Neural progenitor cell (in vitro differentiated cells): ENCODE measurements around the gene RNF183. TPM values are rescaled to one million over a fixed set of nuclear protein-coding genes. Genes with fewer than 3 reads are reported as not detected.

Experiments used
- DNase-seq: peaks from one replicate; pipeline ENCODE4 v3.0.0-alpha.2; 2016; ENCODE audit warnings: low spot score
- H2AFZ ChIP-seq: fragments of 200-600 bp; sonication (generic); replicated peaks from 2 replicates; pipeline ENCODE4 v1.6.1; 2016; ENCODE audit warnings: antibody characterized with exemption
- H3F3A ChIP-seq: fragments of 200-600 bp; sonication (generic); 2 replicates; pipeline ENCODE4 v1.6.1; 2016; ENCODE audit warnings: antibody characterized with exemption, low read depth
- H3K27ac ChIP-seq: fragments of 200-600 bp; sonication (generic); 2 replicates; pipeline ENCODE4 v1.5.1; 2016; ENCODE audit warnings: mild to moderate bottlenecking
- H3K27me3 ChIP-seq: fragments of 200-600 bp; sonication (generic); 2 replicates; pipeline ENCODE4 v1.6.1; 2016; ENCODE audit warnings: mild to moderate bottlenecking, moderate library complexity
- H3K36me3 ChIP-seq: fragments of 200-600 bp; sonication (generic); 2 replicates; pipeline ENCODE4 v1.5.1; 2016
- H3K4me1 ChIP-seq: fragments of 200-600 bp; sonication (generic); 2 replicates; pipeline ENCODE4 v1.6.1; 2016; ENCODE audit warnings: mixed run types
- H3K4me2 ChIP-seq: fragments of 200-600 bp; sonication (generic); 2 replicates; pipeline ENCODE4 v1.6.1; 2016
- H3K4me3 ChIP-seq: fragments of 200-600 bp; sonication (generic); 2 replicates; pipeline ENCODE4 v1.5.1; 2016
- H3K79me2 ChIP-seq: fragments of 200-600 bp; sonication (generic); 2 replicates; pipeline ENCODE4 v1.6.1; 2016; ENCODE audit warnings: low read depth
- H3K9ac ChIP-seq: fragments of 200-600 bp; sonication (generic); 2 replicates; pipeline ENCODE4 v1.6.1; 2016
- H3K9me3 ChIP-seq: fragments of 200-600 bp; sonication (generic); 2 replicates; pipeline ENCODE4 v1.5.1; 2016; ENCODE audit warnings: low read depth
- H4K20me1 ChIP-seq: fragments of 200-600 bp; sonication (generic); 2 replicates; pipeline ENCODE4 v1.6.1; 2016; ENCODE audit warnings: low read depth
- H3K27ac Mint-ChIP-seq: 3 replicates; pipeline ENCODE4 v1.8.0; 2021; ENCODE audit warnings: mixed read lengths
- H3K27me3 Mint-ChIP-seq: 2 replicates; pipeline ENCODE4 v1.8.0; 2022; ENCODE audit warnings: low read depth, mild to moderate bottlenecking, inconsistent platforms, moderate library complexity, mixed read lengths; ENCODE audit not compliant: insufficient read depth
- H3K36me3 Mint-ChIP-seq: 3 replicates; pipeline ENCODE4 v1.8.0; 2021; ENCODE audit warnings: mixed read lengths
- H3K4me1 Mint-ChIP-seq: 3 replicates; pipeline ENCODE4 v1.8.0; 2021; ENCODE audit warnings: mixed read lengths
- H3K4me3 Mint-ChIP-seq: 3 replicates; pipeline ENCODE4 v1.8.0; 2021; ENCODE audit warnings: mild to moderate bottlenecking, moderate library complexity, mixed read lengths
- H3K9me3 Mint-ChIP-seq: 3 replicates; pipeline ENCODE4 v1.8.0; 2020; ENCODE audit warnings: mixed read lengths
- CTCF ChIP-seq: fragments of 200-600 bp; sonication (generic); IDR thresholded peaks from 2 replicates; pipeline ENCODE4 v1.5.1; 2017; ENCODE audit warnings: antibody characterized with exemption, mild to moderate bottlenecking
- EZH2 ChIP-seq: fragments of 200-600 bp; sonication (generic); IDR thresholded peaks from 2 replicates; pipeline ENCODE4 v1.6.1; 2017; ENCODE audit warnings: antibody characterized with exemption, mild to moderate bottlenecking, moderate library complexity
- EZH2phosphoT487 ChIP-seq: fragments of 200-600 bp; sonication (generic); IDR thresholded peaks from 2 replicates; pipeline ENCODE4 v1.6.1; 2017; ENCODE audit warnings: antibody characterized with exemption
- total RNA-seq: library from RNA; depleted of rRNA; stranded (reverse); fragments of >200 nt; gene quantifications from 2 replicates; pipeline ENCODE4 v1.2.3, GENCODE V29; 2015; ENCODE audit warnings: low replicate concordance

RNF183 gene
- total RNA-seq, 1 donor from 2014 or later, result 0.09 TPM

DNA sequence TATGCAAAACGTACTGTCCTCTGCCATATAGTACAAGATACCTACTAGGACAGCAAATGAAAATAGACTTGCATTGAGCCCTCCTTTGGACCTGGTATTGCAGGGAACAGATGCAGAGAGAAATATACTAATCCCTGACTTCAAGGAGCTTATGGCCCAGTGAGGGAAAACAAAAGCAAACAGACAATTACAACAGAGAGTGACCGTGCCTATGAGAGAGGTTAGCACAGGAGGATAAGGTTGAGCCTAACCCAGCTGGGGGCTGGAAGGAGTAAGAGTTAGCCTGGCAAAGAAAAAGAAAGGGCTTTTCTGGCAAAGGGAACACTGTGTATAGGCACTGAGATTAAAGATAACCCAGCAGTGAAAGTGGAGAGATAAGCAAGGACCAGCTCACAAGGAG is 33.3 kb downstream of the RNF183 start:
- H3K4me1 ChIP-seq, result peaks cover 5% of the 10 kb centered on the region
- TF ChIP-seq CTCF (no peak), EZH2phosphoT487 (no peak), EZH2 (no peak)
- Mint-ChIP-seq H3K4me1 (peaks cover 12% of the 10 kb centered on the region), H3K27me3 (no peaks in the 10 kb centered on the region), H3K9me3 (no peaks in the 10 kb centered on the region), H3K4me3 (no peak overlapping the region), H3K27ac (no peak overlapping the region), H3K36me3 (peaks cover 20% of the 10 kb centered on the region)
- H4K20me1 ChIP-seq, result peaks cover 4% of the 10 kb centered on the region
- no peak overlapping the region for H3K4me3 ChIP-seq
- peaks cover 4% of the 10 kb centered on the region for H3F3A ChIP-seq
- no peaks in the 10 kb centered on the region for H3K27me3 ChIP-seq
- H3K79me2 ChIP-seq, result peaks cover 7% of the 10 kb centered on the region
- H2AFZ ChIP-seq, result no peak overlapping the region
- no peak overlapping the region for H3K27ac ChIP-seq
- no peak overlapping the region for H3K9ac ChIP-seq
- no peak overlapping the region for H3K4me2 ChIP-seq
- peaks cover 4% of the 10 kb centered on the region for H3K36me3 ChIP-seq
- no peaks in the 10 kb centered on the region for H3K9me3 ChIP-seq
- no peak for DNase-seq

GRCh38 chr9:113269355-113269754 is 33.8 kb downstream of the RNF183 start:
- H2AFZ ChIP-seq, result no peak overlapping the region
- no peak overlapping the region for H3K27ac ChIP-seq
- H3K36me3 ChIP-seq, result peaks cover 4% of the 10 kb centered on the region
- no peak overlapping the region for H3K4me3 ChIP-seq
- H3K79me2 ChIP-seq, result peaks cover 7% of the 10 kb centered on the region
- TF ChIP-seq EZH2phosphoT487, result no peak
- no peak for TF ChIP-seq EZH2
- no peak for TF ChIP-seq CTCF
- DNase-seq, result no peak
- no peaks in the 10 kb centered on the region for H3K27me3 Mint-ChIP-seq
- no peak overlapping the region for H3K27ac Mint-ChIP-seq
- peaks cover 5% of the 10 kb centered on the region for H3K4me1 ChIP-seq
- peaks cover 4% of the 10 kb centered on the region for H4K20me1 ChIP-seq
- no peak overlapping the region for H3K9ac ChIP-seq
- H3K9me3 ChIP-seq, result no peaks in the 10 kb centered on the region
- no peaks in the 10 kb centered on the region for H3K27me3 ChIP-seq
- peaks cover 12% of the 10 kb centered on the region for H3K4me1 Mint-ChIP-seq
- no peak overlapping the region for H3K4me3 Mint-ChIP-seq
- peaks cover 22% of the 10 kb centered on the region for H3K36me3 Mint-ChIP-seq
- H3F3A ChIP-seq, result no peaks in the 10 kb centered on the region
- no peak overlapping the region for H3K4me2 ChIP-seq
- no peaks in the 10 kb centered on the region for H3K9me3 Mint-ChIP-seq

GRCh38 chr9:113267911-113268566 is 35.1 kb downstream of the RNF183 start:
- Histone ChIP-seq H4K20me1 (no peaks in the 10 kb centered on the region), H3K4me3 (no peak overlapping the region)

More at GRCh38 chr9:113267911-113268566, 35.1 kb downstream of the RNF183 start:
- H3K27me3 ChIP-seq, result no peaks in the 10 kb centered on the region
- no peaks in the 10 kb centered on the region for H3F3A ChIP-seq
- H3K9me3 Mint-ChIP-seq, result no peaks in the 10 kb centered on the region
- DNase-seq, result no peak
- H3K27ac Mint-ChIP-seq, result no peak overlapping the region
- no peak overlapping the region for H2AFZ ChIP-seq
- H3K4me1 Mint-ChIP-seq, result peaks cover 7% of the 10 kb centered on the region
- H3K27me3 Mint-ChIP-seq, result no peaks in the 10 kb centered on the region
- H3K9me3 ChIP-seq, result no peaks in the 10 kb centered on the region
- H3K27ac ChIP-seq, result no peak overlapping the region
- no peaks in the 10 kb centered on the region for H3K4me1 ChIP-seq
- H3K36me3 Mint-ChIP-seq, result peaks cover 27% of the 10 kb centered on the region
- no peak overlapping the region for H3K9ac ChIP-seq
- TF ChIP-seq CTCF (no peak), EZH2 (no peak), EZH2phosphoT487 (no peak)
- peaks cover 3% of the 10 kb centered on the region for H3K36me3 ChIP-seq
- no peak overlapping the region for H3K4me2 ChIP-seq
- no peak overlapping the region for H3K4me3 Mint-ChIP-seq
- no peaks in the 10 kb centered on the region for H3K79me2 ChIP-seq
